B cell (primary cell): ENCODE measurements around the gene PTGFRN. TPM values are rescaled to one million over a fixed set of nuclear protein-coding genes. Genes with fewer than 3 reads are reported as not detected.

Experiments
- ATAC-seq: fragments of 200-7000 bp; cut with Tn5 transposase; one replicate; pipeline ENCODE4 v1.10.0; 2021; ENCODE audit warnings: low read depth, mild to moderate bottlenecking, moderate number of reproducible peaks, moderate library complexity
- CTCF ChIA-PET: fragments of 350-600 bp; sonication (Branson Sonifier 250); formaldehyde crosslinking; loops from one replicate; lab custom pipeline; 2021; ENCODE audit warnings: antibody characterized with exemption, inconsistent platforms; lab: Charles Lee
- POLR2A ChIA-PET: fragments of 350-600 bp; sonication (Branson Sonifier 250); formaldehyde crosslinking; loops from one replicate; lab custom pipeline; 2021; ENCODE audit warnings: antibody characterized with exemption; lab: Charles Lee
- DNase-seq: peaks from one replicate; pipeline ENCODE4 v3.0.0; 2013
- H2AFZ ChIP-seq: 2 replicates; pipeline ENCODE4 v1.6.1; 2012; ENCODE audit warnings: mild to moderate bottlenecking, low read depth, low read length; ENCODE audit not compliant: insufficient read depth, poor library complexity, severe bottlenecking
- H3K27ac ChIP-seq, 2 donors: 1 replicate in 1 of 2; 2 replicates in 1 of 2; pipeline ENCODE4 v1.5.1; 2012 to 2013; ENCODE audit warnings: low read length in 2 of 2, mild to moderate bottlenecking in 2 of 2, moderate library complexity in 1 of 2
- H3K27me3 ChIP-seq, 4 experiments: fragments of 200-600 bp in 1 of 4; sonication (generic) in 1 of 4; replicated peaks in 1 of 4; 1 replicate in 2 of 4; 2 replicates in 2 of 4; pipeline versions ENCODE4 v1.6.1 to v1.7.0; 2013 to 2016; ENCODE audit warnings: low read length in 3 of 4, mild to moderate bottlenecking in 2 of 4, mixed read lengths in 1 of 4, moderate library complexity in 1 of 4; ENCODE audit not compliant: insufficient read depth in 4 of 4, control insufficient read depth in 3 of 4; ENCODE audit errors: control extremely low read depth in 1 of 4
- H3K36me3 ChIP-seq, 2 experiments: replicated peaks in 1 of 2; 1 replicate in 1 of 2; 2 replicates in 1 of 2; pipeline versions ENCODE4 v1.6.1 to v1.7.1; 2013; ENCODE audit warnings: low read length in 1 of 2; ENCODE audit not compliant: insufficient read depth in 2 of 2, control insufficient read depth in 1 of 2; ENCODE audit errors: control extremely low read depth in 1 of 2, extremely low read depth in 1 of 2
- H3K4me1 ChIP-seq, 2 donors: fragments of 200-600 bp in 1 of 2; sonication (generic) in 1 of 2; 1 replicate in 1 of 2; 2 replicates in 1 of 2; pipeline versions ENCODE4 v1.5.1 to v1.6.1; 2013 to 2017; ENCODE audit warnings: low read length in 2 of 2; ENCODE audit not compliant: control insufficient read depth in 2 of 2, insufficient read depth in 2 of 2
- H3K4me2 ChIP-seq: replicated peaks from 2 replicates; pipeline ENCODE3; 2012; ENCODE audit warnings: mild to moderate bottlenecking, low read depth, low read length; ENCODE audit not compliant: poor library complexity, severe bottlenecking
- H3K4me3 ChIP-seq, 5 experiments: fragments of 200-600 bp in 1 of 5; sonication (generic) in 1 of 5; 1 replicate in 3 of 5; 2 replicates in 2 of 5; pipeline versions ENCODE4 v1.5.1 to v1.7.0; 2011 to 2016; ENCODE audit warnings: low read length in 4 of 5, mild to moderate bottlenecking in 4 of 5, low read depth in 2 of 5, control low read depth in 1 of 5, moderate library complexity in 1 of 5; ENCODE audit not compliant: insufficient read depth in 1 of 5; ENCODE audit errors: control extremely low read depth in 1 of 5, extremely low read depth in 1 of 5
- H3K79me2 ChIP-seq: fragments of 200-600 bp; sonication (generic); one replicate; pipeline ENCODE4 v1.6.0; 2016; ENCODE audit warnings: low read length; ENCODE audit not compliant: control insufficient read depth, insufficient read depth
- H3K9ac ChIP-seq: fragments of 200-600 bp; sonication (generic); 2 replicates; pipeline ENCODE4 v1.6.1; 2017; ENCODE audit warnings: mild to moderate bottlenecking, low read length, moderate library complexity
- H3K9me3 ChIP-seq, 3 donors: one replicate each; pipeline versions ENCODE4 v1.6.1 to v1.7.1; 2013; ENCODE audit warnings: low read length in 2 of 3; ENCODE audit not compliant: control insufficient read depth in 2 of 3, insufficient read depth in 1 of 3; ENCODE audit errors: control extremely low read depth in 1 of 3
- H4K20me1 ChIP-seq: 2 replicates; pipeline ENCODE4 v1.6.0; 2012; ENCODE audit warnings: mild to moderate bottlenecking, low read length; ENCODE audit not compliant: insufficient read depth, control insufficient read depth, poor library complexity, severe bottlenecking
- H3K27ac Mint-ChIP-seq: one replicate; pipeline ENCODE4 v1.8.0; 2021; ENCODE audit warnings: mixed read lengths
- H3K27me3 Mint-ChIP-seq: one replicate; pipeline ENCODE4 v1.8.0; 2021; ENCODE audit warnings: mixed read lengths
- H3K4me1 Mint-ChIP-seq: one replicate; pipeline ENCODE4 v1.8.0; 2021; ENCODE audit warnings: mixed read lengths
- H3K4me3 Mint-ChIP-seq: one replicate; pipeline ENCODE4 v1.8.0; 2021; ENCODE audit warnings: mixed read lengths
- H3K9me3 Mint-ChIP-seq: one replicate; pipeline ENCODE4 v1.8.0; 2022; ENCODE audit warnings: mixed read lengths; ENCODE audit not compliant: insufficient read depth
- EZH2 ChIP-seq: IDR thresholded peaks from 2 replicates; pipeline ENCODE4 v1.6.1; 2012; ENCODE audit warnings: borderline replicate concordance, low read depth, mild to moderate bottlenecking, moderate library complexity, low read length; ENCODE audit not compliant: insufficient read depth, poor library complexity, severe bottlenecking
- WGBS: methylation state at CpG from one replicate; pipeline ENCODE4 v1.1.5; 2013; ENCODE audit warnings: missing lambda C conversion rate; ENCODE audit not compliant: insufficient coverage; 5-methylcytosine and 5-hydroxymethylcytosine counted together
- intact Hi-C: fragments of 100-400 bp; cut with micrococcal nuclease; formaldehyde crosslinking; loops from one replicate; pipeline ENCODE4 v1.10.0; 2022
- polyA plus RNA-seq: library from polyadenylated mRNA; depleted of rRNA; stranded (reverse); fragments of >200 nt; gene quantifications from 2 replicates; pipeline ENCODE4 v1.2.3, GENCODE V29; 2012
- total RNA-seq, 2 donors: library from RNA; stranded (reverse); fragments of 120-200 nt in 1 of 2; gene quantifications; 1 replicate in 1 of 2; 2 replicates in 1 of 2; pipeline versions ENCODE4 v1.2.3 to v1.2.4, GENCODE V29; 2013 to 2022
- TF ChIP-seq, protein P1 (sequence below): fragments of 200-600 bp; IDR thresholded peaks from one replicate; pipeline ENCODE4 v1.8.0; 2022; ENCODE audit warnings: antibody characterized with exemption, mild to moderate bottlenecking

PTGFRN gene
- total and polyA plus RNA-seq, 2 donors (not counting 1 experiment from before 2014, with no cell fraction given), result 0.17 TPM; not detected in 1

DNA sequence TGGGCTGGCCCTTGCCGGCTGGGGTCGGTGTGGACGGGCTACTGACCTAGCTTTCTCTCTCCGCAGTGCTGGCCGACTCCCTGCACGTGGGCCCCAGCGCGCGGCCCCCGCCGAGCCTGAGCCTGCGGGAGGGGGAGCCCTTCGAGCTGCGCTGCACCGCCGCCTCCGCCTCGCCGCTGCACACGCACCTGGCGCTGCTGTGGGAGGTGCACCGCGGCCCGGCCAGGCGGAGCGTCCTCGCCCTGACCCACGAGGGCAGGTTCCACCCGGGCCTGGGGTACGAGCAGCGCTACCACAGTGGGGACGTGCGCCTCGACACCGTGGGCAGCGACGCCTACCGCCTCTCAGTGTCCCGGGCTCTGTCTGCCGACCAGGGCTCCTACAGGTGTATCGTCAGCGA lies 34.9 kb downstream of the PTGFRN start:
- Histone ChIP-seq H3K4me1 (no peaks in the 10 kb centered on the region), H3K36me3 (no peaks in the 10 kb centered on the region), H3K27me3 (no peaks in the 10 kb centered on the region), H2AFZ (no peak overlapping the region), H3K27ac (no peak overlapping the region), H3K79me2 (no peaks in the 10 kb centered on the region), H3K9me3 (no peaks in the 10 kb centered on the region), H3K4me2 (no peak overlapping the region), H3K9ac (no peak overlapping the region), H4K20me1 (no peaks in the 10 kb centered on the region), H3K4me3 (no peak overlapping the region)
- TF ChIP-seq EZH2, result no peak
- TF ChIP-seq, protein P1, sequence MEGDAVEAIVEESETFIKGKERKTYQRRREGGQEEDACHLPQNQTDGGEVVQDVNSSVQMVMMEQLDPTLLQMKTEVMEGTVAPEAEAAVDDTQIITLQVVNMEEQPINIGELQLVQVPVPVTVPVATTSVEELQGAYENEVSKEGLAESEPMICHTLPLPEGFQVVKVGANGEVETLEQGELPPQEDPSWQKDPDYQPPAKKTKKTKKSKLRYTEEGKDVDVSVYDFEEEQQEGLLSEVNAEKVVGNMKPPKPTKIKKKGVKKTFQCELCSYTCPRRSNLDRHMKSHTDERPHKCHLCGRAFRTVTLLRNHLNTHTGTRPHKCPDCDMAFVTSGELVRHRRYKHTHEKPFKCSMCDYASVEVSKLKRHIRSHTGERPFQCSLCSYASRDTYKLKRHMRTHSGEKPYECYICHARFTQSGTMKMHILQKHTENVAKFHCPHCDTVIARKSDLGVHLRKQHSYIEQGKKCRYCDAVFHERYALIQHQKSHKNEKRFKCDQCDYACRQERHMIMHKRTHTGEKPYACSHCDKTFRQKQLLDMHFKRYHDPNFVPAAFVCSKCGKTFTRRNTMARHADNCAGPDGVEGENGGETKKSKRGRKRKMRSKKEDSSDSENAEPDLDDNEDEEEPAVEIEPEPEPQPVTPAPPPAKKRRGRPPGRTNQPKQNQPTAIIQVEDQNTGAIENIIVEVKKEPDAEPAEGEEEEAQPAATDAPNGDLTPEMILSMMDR, result no peak
- intact Hi-C loops, result no loop called here
- ChIA-PET CTCF (no interaction called here), POLR2A (no interaction called here)
- Mint-ChIP-seq H3K9me3 (no peaks in the 10 kb centered on the region), H3K27me3 (peaks cover 11% of the 10 kb centered on the region), H3K4me3 (no peak overlapping the region), H3K27ac (no peak overlapping the region), H3K4me1 (no peaks in the 10 kb centered on the region)
- WGBS, result 95% methylated on average over 42 of the region's 42 CpGs
- DNase-seq (no peak), ATAC-seq (no peak)

DNA sequence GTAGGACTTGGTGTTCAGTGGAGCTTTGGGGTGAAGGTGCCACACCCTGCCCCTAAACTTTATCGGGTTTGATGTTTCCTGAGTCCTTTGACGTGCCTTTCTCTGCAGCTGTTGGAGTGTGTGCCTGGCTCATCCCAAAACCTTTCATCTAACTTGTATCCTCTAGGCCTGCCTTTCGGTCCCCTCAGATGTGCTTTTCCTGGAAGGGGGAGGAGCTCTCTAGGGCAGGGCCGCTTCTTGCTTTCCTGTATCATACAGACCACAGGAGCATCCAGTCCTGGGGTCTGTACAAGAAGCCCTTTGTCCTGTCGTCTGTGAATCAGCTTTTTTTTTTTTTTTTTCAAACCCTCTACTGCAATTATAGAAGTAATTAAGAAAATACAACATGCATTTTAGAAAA lies 35.7 kb downstream of the PTGFRN start:
- CTCF ChIA-PET, result no interaction called here
- POLR2A ChIA-PET, result interaction anchor here (0.6 kb wide), 1 partner anchor 38 kb away, joined by 4 read pairs; no protein-coding TSS in a partner anchor

More for the DNA sequence above, 35.7 kb downstream of the PTGFRN start:
- DNase-seq (no peak), ATAC-seq (no peak)
- Histone ChIP-seq H3K9me3 (no peaks in the 10 kb centered on the region), H3K4me1 (no peaks in the 10 kb centered on the region), H3K27ac (no peak overlapping the region), H2AFZ (no peak overlapping the region), H3K36me3 (no peaks in the 10 kb centered on the region), H3K79me2 (no peaks in the 10 kb centered on the region), H3K9ac (no peak overlapping the region), H3K4me2 (no peak overlapping the region), H4K20me1 (no peaks in the 10 kb centered on the region), H3K4me3 (no peak overlapping the region), H3K27me3 (no peaks in the 10 kb centered on the region)
- Mint-ChIP-seq H3K27ac (no peak overlapping the region), H3K27me3 (peaks cover 7% of the 10 kb centered on the region), H3K9me3 (no peaks in the 10 kb centered on the region), H3K4me1 (no peaks in the 10 kb centered on the region), H3K4me3 (no peak overlapping the region)
- intact Hi-C loops, result no loop called here
- no peak for TF ChIP-seq EZH2
- TF ChIP-seq, protein P1, result no peak
- 83% methylated on average over 2 of the region's 5 CpGs for WGBS
